ENCODE measurements around the gene AXIN2.
A peak's percentile ranks its signal among the peaks of the same experiment; 100 is the strongest.

Gene AXIN2

GRCh38 chr17:65556014-65556909 is 5.2 kb downstream of the AXIN2 start:
- peak; percentile 64 for DNase-seq (ENCODE audit: low spot score)

GRCh38 chr17:65554553-65555223 is 6.8 kb downstream of the AXIN2 start:
- peak; percentile 57 for DNase-seq (ENCODE audit: low spot score)

- DNase-seq (ENCODE audit: low spot score), result peak; percentile 73
Observed at GRCh38 chr17:65553646-65554552, 7.5 kb downstream of the AXIN2 start.

- DNase-seq (ENCODE audit: low spot score), result peak; percentile 88
Observed at GRCh38 chr17:65553009-65553645, 8.3 kb downstream of the AXIN2 start.

GRCh38 chr17:65552214-65552613 is 9.2 kb downstream of the AXIN2 start:
- DNase-seq (ENCODE audit: low spot score), result no peak

GRCh38 chr17:65551267-65552040 is 10.0 kb downstream of the AXIN2 start:
- DNase-seq (ENCODE audit: low spot score), result no peak

- DNase-seq (ENCODE audit: low spot score), result no peak
Observed at GRCh38 chr17:65550758-65551157, 10.7 kb downstream of the AXIN2 start.

- no peak for DNase-seq (ENCODE audit: low spot score)
Observed at GRCh38 chr17:65550075-65550662, 11.3 kb downstream of the AXIN2 start.

GRCh38 chr17:65548269-65548969 is 13.0 kb downstream of the AXIN2 start:
- no peak for DNase-seq (ENCODE audit: low spot score)

- no peak for DNase-seq (ENCODE audit: low spot score)
Observed at GRCh38 chr17:65547253-65547670, 14.2 kb downstream of the AXIN2 start.

- DNase-seq (ENCODE audit: low spot score), result no peak
Observed at GRCh38 chr17:65546579-65546978, 14.9 kb downstream of the AXIN2 start.

- no peak for DNase-seq (ENCODE audit: low spot score)
Observed at GRCh38 chr17:65545705-65546523, 15.5 kb downstream of the AXIN2 start.

GRCh38 chr17:65544672-65545071 is 16.8 kb downstream of the AXIN2 start:
- no peak for DNase-seq (ENCODE audit: low spot score)

GRCh38 chr17:65542610-65543009 is 18.8 kb downstream of the AXIN2 start:
- no peak for DNase-seq (ENCODE audit: low spot score)

GRCh38 chr17:65542067-65542466 is 19.4 kb downstream of the AXIN2 start:
- no peak for DNase-seq (ENCODE audit: low spot score)

GRCh38 chr17:65541453-65541852 is 20.0 kb downstream of the AXIN2 start:
- no peak for DNase-seq (ENCODE audit: low spot score)

GRCh38 chr17:65539630-65540266 is 21.7 kb downstream of the AXIN2 start:
- DNase-seq (ENCODE audit: low spot score), result no peak

- DNase-seq (ENCODE audit: low spot score), result no peak
Observed at GRCh38 chr17:65538675-65539529, 22.5 kb downstream of the AXIN2 start.

Data from GM03348 (cell line).